ENCODE measurements around the gene BORCS5. TPM values are rescaled to one million over a fixed set of nuclear protein-coding genes. Genes with fewer than 3 reads are reported as not detected.

BORCS5 gene
- total RNA-seq, 1 experiment from 2014 or later = 6.4 TPM

- H4K20me1 ChIP-seq (ENCODE audit: insufficient read depth, low read depth, low read length) = no peaks in the 10 kb centered on the region
- no peak for DNase-seq
- no peak overlapping the region for H3K4me3 ChIP-seq (ENCODE audit: low read length)
- H3K9ac ChIP-seq (ENCODE audit: low read length) = no peak overlapping the region
- H3K9me3 ChIP-seq (ENCODE audit: low read length) = no peaks in the 10 kb centered on the region
- H3K27ac ChIP-seq (ENCODE audit: low read length) = no peak overlapping the region
- no peaks in the 10 kb centered on the region for H3K27me3 ChIP-seq (ENCODE audit: low read length)
- no peak overlapping the region for H2AFZ ChIP-seq (ENCODE audit: low read length)
- H3K9me2 ChIP-seq (replicated peaks; ENCODE audit: insufficient read depth, low read length) = no peaks in the 10 kb centered on the region
- no peaks in the 10 kb centered on the region for H3K79me2 ChIP-seq (ENCODE audit: low read length)
- no peaks in the 10 kb centered on the region for H3K36me3 ChIP-seq (ENCODE audit: insufficient read depth, low read length)
- H3K4me2 ChIP-seq (ENCODE audit: low read depth, low read length, poor library complexity, severe bottlenecking) = no peak overlapping the region
- no peaks in the 10 kb centered on the region for H3K4me1 ChIP-seq (ENCODE audit: low read length)
These were observed 151.7 kb downstream of the BORCS5 start for GRCh38 chr12:12508612-12509011.

- Histone ChIP-seq H3K27ac (ENCODE audit: low read length) (no peak overlapping the region), H4K20me1 (ENCODE audit: insufficient read depth, low read depth, low read length) (no peaks in the 10 kb centered on the region)
These were observed 153.3 kb downstream of the BORCS5 start for GRCh38 chr12:12510141-12510540.

GRCh38 chr12:12510551-12510950, 153.7 kb downstream of the BORCS5 start:
- DNase-seq = no peak
- Histone ChIP-seq H3K4me2 (ENCODE audit: low read depth, low read length, poor library complexity, severe bottlenecking) (no peak overlapping the region), H2AFZ (ENCODE audit: low read length) (no peak overlapping the region), H3K4me1 (ENCODE audit: low read length) (no peaks in the 10 kb centered on the region), H3K36me3 (ENCODE audit: insufficient read depth, low read length) (no peaks in the 10 kb centered on the region), H4K20me1 (ENCODE audit: insufficient read depth, low read depth, low read length) (no peaks in the 10 kb centered on the region), H3K27ac (ENCODE audit: low read length) (no peak overlapping the region), H3K9me2 (replicated peaks; ENCODE audit: insufficient read depth, low read length) (no peaks in the 10 kb centered on the region), H3K9me3 (ENCODE audit: low read length) (no peaks in the 10 kb centered on the region), H3K79me2 (ENCODE audit: low read length) (no peaks in the 10 kb centered on the region), H3K4me3 (ENCODE audit: low read length) (no peak overlapping the region), H3K9ac (ENCODE audit: low read length) (no peak overlapping the region), H3K27me3 (ENCODE audit: low read length) (no peaks in the 10 kb centered on the region)

More at GRCh38 chr12:12510141-12510540, 153.3 kb downstream of the BORCS5 start:
- Histone ChIP-seq H3K9me2 (replicated peaks; ENCODE audit: insufficient read depth, low read length) (no peaks in the 10 kb centered on the region), H2AFZ (ENCODE audit: low read length) (no peak overlapping the region), H3K4me1 (ENCODE audit: low read length) (no peaks in the 10 kb centered on the region), H3K9ac (ENCODE audit: low read length) (no peak overlapping the region), H3K27me3 (ENCODE audit: low read length) (no peaks in the 10 kb centered on the region), H3K36me3 (ENCODE audit: insufficient read depth, low read length) (no peaks in the 10 kb centered on the region), H3K4me3 (ENCODE audit: low read length) (no peak overlapping the region), H3K79me2 (ENCODE audit: low read length) (no peaks in the 10 kb centered on the region), H3K4me2 (ENCODE audit: low read depth, low read length, poor library complexity, severe bottlenecking) (no peak overlapping the region), H3K9me3 (ENCODE audit: low read length) (no peaks in the 10 kb centered on the region)
- no peak for DNase-seq

GRCh38 chr12:12511021-12511783, 154.3 kb downstream of the BORCS5 start:
- Histone ChIP-seq H3K36me3 (ENCODE audit: insufficient read depth, low read length) (no peaks in the 10 kb centered on the region), H3K79me2 (ENCODE audit: low read length) (no peaks in the 10 kb centered on the region), H3K9me2 (replicated peaks; ENCODE audit: insufficient read depth, low read length) (no peaks in the 10 kb centered on the region), H3K27me3 (ENCODE audit: low read length) (no peaks in the 10 kb centered on the region), H3K4me2 (ENCODE audit: low read depth, low read length, poor library complexity, severe bottlenecking) (no peak overlapping the region), H3K27ac (ENCODE audit: low read length) (no peak overlapping the region), H3K4me3 (ENCODE audit: low read length) (no peak overlapping the region), H3K9ac (ENCODE audit: low read length) (no peak overlapping the region), H2AFZ (ENCODE audit: low read length) (no peak overlapping the region), H3K9me3 (ENCODE audit: low read length) (no peaks in the 10 kb centered on the region), H4K20me1 (ENCODE audit: insufficient read depth, low read depth, low read length) (no peaks in the 10 kb centered on the region), H3K4me1 (ENCODE audit: low read length) (no peaks in the 10 kb centered on the region)
- DNase-seq = no peak

GRCh38 chr12:12511895-12512711, 155.2 kb downstream of the BORCS5 start:
- H3K27me3 ChIP-seq (ENCODE audit: low read length) = no peaks in the 10 kb centered on the region
- DNase-seq = no peak
- H2AFZ ChIP-seq (ENCODE audit: low read length) = no peak overlapping the region
- no peaks in the 10 kb centered on the region for H3K9me2 ChIP-seq (replicated peaks; ENCODE audit: insufficient read depth, low read length)
- no peaks in the 10 kb centered on the region for H4K20me1 ChIP-seq (ENCODE audit: insufficient read depth, low read depth, low read length)
- H3K79me2 ChIP-seq (ENCODE audit: low read length) = no peaks in the 10 kb centered on the region
- H3K36me3 ChIP-seq (ENCODE audit: insufficient read depth, low read length) = no peaks in the 10 kb centered on the region
- H3K4me2 ChIP-seq (ENCODE audit: low read depth, low read length, poor library complexity, severe bottlenecking) = no peak overlapping the region
- H3K4me1 ChIP-seq (ENCODE audit: low read length) = no peaks in the 10 kb centered on the region
- H3K9me3 ChIP-seq (ENCODE audit: low read length) = no peaks in the 10 kb centered on the region
- no peak overlapping the region for H3K27ac ChIP-seq (ENCODE audit: low read length)
- no peak overlapping the region for H3K9ac ChIP-seq (ENCODE audit: low read length)
- H3K4me3 ChIP-seq (ENCODE audit: low read length) = no peak overlapping the region

- H3K9me2 ChIP-seq (replicated peaks; ENCODE audit: insufficient read depth, low read length) = no peaks in the 10 kb centered on the region
- H3K79me2 ChIP-seq (ENCODE audit: low read length) = no peaks in the 10 kb centered on the region
- H3K4me3 ChIP-seq (ENCODE audit: low read length) = no peak overlapping the region
- H3K27me3 ChIP-seq (ENCODE audit: low read length) = no peaks in the 10 kb centered on the region
- no peak overlapping the region for H3K27ac ChIP-seq (ENCODE audit: low read length)
- DNase-seq = no peak
- no peak overlapping the region for H2AFZ ChIP-seq (ENCODE audit: low read length)
- no peaks in the 10 kb centered on the region for H4K20me1 ChIP-seq (ENCODE audit: insufficient read depth, low read depth, low read length)
- H3K4me1 ChIP-seq (ENCODE audit: low read length) = no peaks in the 10 kb centered on the region
- H3K36me3 ChIP-seq (ENCODE audit: insufficient read depth, low read length) = no peaks in the 10 kb centered on the region
- H3K9me3 ChIP-seq (ENCODE audit: low read length) = no peaks in the 10 kb centered on the region
- no peak overlapping the region for H3K9ac ChIP-seq (ENCODE audit: low read length)
- H3K4me2 ChIP-seq (ENCODE audit: low read depth, low read length, poor library complexity, severe bottlenecking) = no peak overlapping the region
These were observed 156.6 kb downstream of the BORCS5 start for GRCh38 chr12:12513416-12514006.

- no peaks in the 10 kb centered on the region for H3K9me3 ChIP-seq (ENCODE audit: low read length)
- DNase-seq = no peak
- H3K4me2 ChIP-seq (ENCODE audit: low read depth, low read length, poor library complexity, severe bottlenecking) = no peak overlapping the region
- H3K4me1 ChIP-seq (ENCODE audit: low read length) = no peaks in the 10 kb centered on the region
- H3K36me3 ChIP-seq (ENCODE audit: insufficient read depth, low read length) = no peaks in the 10 kb centered on the region
- H3K4me3 ChIP-seq (ENCODE audit: low read length) = no peak overlapping the region
- H2AFZ ChIP-seq (ENCODE audit: low read length) = no peak overlapping the region
- H3K9me2 ChIP-seq (replicated peaks; ENCODE audit: insufficient read depth, low read length) = no peaks in the 10 kb centered on the region
- H3K27me3 ChIP-seq (ENCODE audit: low read length) = no peaks in the 10 kb centered on the region
- no peak overlapping the region for H3K9ac ChIP-seq (ENCODE audit: low read length)
- no peaks in the 10 kb centered on the region for H3K79me2 ChIP-seq (ENCODE audit: low read length)
- no peaks in the 10 kb centered on the region for H4K20me1 ChIP-seq (ENCODE audit: insufficient read depth, low read depth, low read length)
- no peak overlapping the region for H3K27ac ChIP-seq (ENCODE audit: low read length)
These were observed 161.6 kb downstream of the BORCS5 start for GRCh38 chr12:12518464-12518845.

- no peak overlapping the region for H3K9ac ChIP-seq (ENCODE audit: low read length)
- no peaks in the 10 kb centered on the region for H3K79me2 ChIP-seq (ENCODE audit: low read length)
- H3K4me2 ChIP-seq (ENCODE audit: low read depth, low read length, poor library complexity, severe bottlenecking) = no peak overlapping the region
- no peaks in the 10 kb centered on the region for H3K9me3 ChIP-seq (ENCODE audit: low read length)
- no peaks in the 10 kb centered on the region for H3K36me3 ChIP-seq (ENCODE audit: insufficient read depth, low read length)
- H3K9me2 ChIP-seq (replicated peaks; ENCODE audit: insufficient read depth, low read length) = no peaks in the 10 kb centered on the region
- DNase-seq = no peak
- no peak overlapping the region for H3K27ac ChIP-seq (ENCODE audit: low read length)
- H3K4me1 ChIP-seq (ENCODE audit: low read length) = no peaks in the 10 kb centered on the region
- H2AFZ ChIP-seq (ENCODE audit: low read length) = no peak overlapping the region
- H4K20me1 ChIP-seq (ENCODE audit: insufficient read depth, low read depth, low read length) = no peaks in the 10 kb centered on the region
- H3K4me3 ChIP-seq (ENCODE audit: low read length) = no peak overlapping the region
- H3K27me3 ChIP-seq (ENCODE audit: low read length) = no peaks in the 10 kb centered on the region
These were observed 162.0 kb downstream of the BORCS5 start for GRCh38 chr12:12518919-12519318.

All from Karpas-422 (cell line).